HG03196 (cell line): ENCODE data around the gene SNCAIP.
"Not testable (repeated sequence)": the region's sequence is repeated elsewhere in the genome, so short reads cannot be mapped to it uniquely, and the experiment has no call there.

Source experiments
- ATAC-seq: cut with Tn5 transposase; IDR thresholded peaks from one replicate; pipeline ENCODE4 v1.9.1; 2021; ENCODE audit not compliant: unreplicated experiment

SNCAIP gene

DNA sequence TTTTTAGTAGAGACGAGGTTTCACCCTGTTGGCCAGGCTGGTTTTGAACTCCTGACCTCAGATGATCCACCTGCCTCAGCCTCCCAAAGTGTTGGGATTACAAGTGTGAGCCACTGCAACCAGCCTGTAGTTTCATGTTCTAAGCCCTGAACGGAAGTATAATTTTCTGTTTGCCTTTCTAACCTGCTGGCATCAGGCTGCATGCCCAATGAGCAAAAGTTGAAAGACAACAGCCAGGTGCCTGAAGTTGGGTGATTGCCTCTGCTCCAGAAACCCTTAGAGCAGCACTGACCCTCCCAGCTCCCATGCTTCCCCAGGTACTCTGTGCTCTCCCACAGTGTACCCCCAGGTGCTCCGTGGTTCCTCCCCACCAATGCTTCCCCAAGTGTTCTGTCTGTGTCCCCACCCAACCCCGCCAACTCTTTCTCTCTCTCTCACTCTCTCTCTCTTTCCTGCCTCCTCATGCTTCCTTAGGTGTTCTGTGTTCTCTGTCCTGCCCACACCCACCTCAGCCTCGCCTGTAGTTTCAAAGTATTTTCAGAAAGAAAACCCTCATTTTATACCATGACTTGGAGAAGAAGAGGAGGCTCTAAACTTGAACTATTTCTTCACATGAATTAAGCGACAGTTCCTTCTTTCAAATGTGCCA lies 145.3 kb downstream of the SNCAIP start:
- no peak for ATAC-seq

DNA sequence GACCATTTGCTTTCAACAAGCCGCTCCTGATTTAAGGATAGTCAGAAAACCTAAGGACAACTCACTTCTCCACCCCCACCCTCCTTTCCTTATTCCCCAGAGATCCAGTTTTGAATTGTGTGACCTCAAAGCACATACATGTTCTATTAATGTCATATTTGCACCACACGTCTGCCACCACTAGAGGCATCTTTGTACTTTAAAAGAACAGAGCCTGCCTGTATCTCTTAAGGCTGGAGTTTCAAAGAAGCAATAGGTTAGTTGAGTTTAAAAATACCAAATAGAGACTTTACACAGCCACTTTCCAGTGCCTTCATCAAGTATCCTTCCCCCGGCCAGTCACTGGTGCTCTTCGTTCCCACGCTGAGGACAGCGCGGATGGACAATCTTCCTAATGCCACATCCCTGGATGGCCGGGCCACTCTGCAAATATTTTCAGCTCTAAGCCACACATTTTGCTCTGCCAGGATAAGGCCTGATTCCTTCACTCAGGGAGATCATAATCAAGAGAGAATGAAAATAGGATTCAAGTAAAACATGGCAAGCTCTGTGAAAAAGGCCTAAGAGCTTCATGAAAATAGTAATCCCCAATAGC lies 146.3 kb downstream of the SNCAIP start:
- ATAC-seq = no peak

DNA sequence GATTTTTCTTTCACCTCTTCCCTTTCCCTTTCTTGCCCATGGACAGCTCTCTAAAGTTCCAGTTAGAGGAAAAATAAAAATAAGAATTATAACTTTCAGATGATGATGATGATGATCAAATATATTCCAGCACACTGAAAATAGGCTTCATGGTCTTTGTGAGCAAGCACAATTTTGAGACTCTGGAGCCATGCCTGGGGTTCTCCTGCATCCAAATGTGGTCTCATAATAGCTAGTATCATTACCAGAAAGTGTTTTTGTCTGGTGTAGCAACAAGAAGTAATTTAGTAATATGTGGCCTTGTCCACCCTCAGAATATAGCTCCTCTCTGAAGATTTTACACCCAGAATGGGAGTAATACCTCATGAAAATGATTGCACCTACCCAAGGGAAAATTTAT lies 150.4 kb downstream of the SNCAIP start:
- no peak for ATAC-seq

DNA sequence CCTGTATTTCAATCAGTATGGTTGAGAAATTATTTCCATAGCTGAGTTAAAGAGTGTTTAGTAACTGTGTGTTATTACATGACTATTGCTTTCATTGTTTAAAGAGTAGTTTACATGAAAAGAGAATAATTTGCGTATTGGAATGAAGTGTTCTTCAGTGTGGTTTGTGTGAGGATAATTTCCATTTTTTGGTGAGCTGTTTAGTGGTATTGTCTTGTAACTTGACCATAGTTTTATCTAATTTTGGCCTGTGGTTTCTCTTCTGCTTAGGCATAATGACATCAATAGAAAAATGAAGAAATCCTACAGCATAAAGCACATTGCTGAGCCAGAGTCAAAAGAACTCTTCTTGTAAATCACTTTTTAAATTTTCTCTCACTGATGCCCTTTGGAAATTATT lies 151.2 kb downstream of the SNCAIP start:
- no peak for ATAC-seq

- ATAC-seq = no peak
Measured at GRCh38 chr5:122464191-122464590, 152.2 kb downstream of the SNCAIP start.

DNA sequence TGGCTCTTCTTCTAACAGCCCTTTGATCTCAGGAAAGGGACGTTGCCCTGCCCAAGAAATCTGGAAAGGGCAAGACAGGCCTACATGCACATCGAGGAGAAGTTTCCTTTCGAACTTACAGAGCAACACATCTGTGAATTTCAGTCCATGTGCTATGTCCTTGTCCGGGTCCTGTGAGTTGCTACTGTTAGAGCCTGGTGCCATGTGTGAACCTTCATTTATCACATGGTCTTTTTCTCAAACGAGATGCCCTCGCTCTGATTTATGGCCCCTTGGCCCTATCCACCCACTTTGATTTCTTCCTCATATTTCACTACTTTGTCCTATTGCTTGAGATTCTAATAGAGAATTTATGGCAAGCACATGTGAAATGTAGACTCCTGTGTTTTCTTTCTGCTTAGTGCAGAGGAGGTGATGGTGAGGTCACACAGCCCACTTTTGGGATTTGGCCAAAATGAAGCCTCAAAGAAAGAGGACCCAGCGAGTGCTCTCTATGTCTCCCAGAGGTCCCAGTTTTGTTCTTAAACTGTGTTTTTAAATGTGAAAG lies 153.1 kb downstream of the SNCAIP start:
- no peak for ATAC-seq

DNA sequence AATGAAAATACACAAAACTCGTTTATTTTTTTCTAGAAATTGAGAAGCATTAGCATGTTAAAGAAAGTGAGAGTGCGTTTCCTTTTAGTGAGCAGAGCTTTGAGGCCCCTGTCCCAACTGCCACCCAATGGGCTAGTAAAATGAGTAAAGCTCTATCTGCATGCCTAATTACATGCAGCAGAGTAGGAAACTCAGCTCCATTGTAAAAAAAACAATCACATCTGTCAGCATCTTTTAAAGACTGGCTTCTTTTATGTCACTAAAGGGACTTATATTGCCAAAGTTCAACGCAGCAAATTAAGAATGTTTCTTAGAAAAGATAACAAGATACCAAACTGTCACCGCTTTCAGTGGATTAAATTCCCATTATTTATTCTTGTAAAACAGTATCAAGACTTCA lies 154.0 kb downstream of the SNCAIP start:
- no peak for ATAC-seq

DNA sequence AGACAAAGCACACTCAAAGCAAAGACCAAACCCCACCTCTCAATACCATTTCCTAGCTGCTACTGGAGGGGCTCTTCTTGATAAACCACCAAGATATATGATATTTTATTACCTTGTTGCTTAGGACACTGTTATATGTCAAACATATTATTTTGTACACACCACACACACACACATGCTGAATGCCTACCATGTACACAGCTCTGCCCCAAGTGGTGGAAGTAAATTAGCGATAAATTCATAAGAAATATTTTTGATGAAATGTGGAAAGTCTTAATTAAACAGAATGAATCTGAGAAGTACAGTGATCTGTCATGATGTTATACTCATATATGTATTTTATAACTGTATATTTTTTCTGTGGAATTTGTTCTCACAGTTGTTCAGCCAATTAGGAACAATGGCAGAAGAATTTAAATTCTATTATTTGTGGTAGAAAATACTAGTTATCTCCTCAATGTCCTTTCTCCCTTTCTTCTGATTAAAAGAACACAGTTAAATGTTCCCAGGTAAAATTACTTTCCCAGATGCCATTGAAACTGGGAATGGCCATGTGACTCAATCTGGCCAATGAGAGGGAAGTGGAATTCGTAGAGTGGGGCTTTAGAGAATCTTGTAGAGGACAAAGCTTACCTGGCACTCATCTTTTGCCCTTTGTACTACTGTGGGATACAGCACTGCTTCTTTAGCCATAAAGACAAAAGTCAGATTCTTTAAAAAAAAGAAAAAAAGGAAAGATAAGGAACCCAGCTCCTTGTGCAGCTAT lies 156.5 kb downstream of the SNCAIP start:
- no peak for ATAC-seq

DNA sequence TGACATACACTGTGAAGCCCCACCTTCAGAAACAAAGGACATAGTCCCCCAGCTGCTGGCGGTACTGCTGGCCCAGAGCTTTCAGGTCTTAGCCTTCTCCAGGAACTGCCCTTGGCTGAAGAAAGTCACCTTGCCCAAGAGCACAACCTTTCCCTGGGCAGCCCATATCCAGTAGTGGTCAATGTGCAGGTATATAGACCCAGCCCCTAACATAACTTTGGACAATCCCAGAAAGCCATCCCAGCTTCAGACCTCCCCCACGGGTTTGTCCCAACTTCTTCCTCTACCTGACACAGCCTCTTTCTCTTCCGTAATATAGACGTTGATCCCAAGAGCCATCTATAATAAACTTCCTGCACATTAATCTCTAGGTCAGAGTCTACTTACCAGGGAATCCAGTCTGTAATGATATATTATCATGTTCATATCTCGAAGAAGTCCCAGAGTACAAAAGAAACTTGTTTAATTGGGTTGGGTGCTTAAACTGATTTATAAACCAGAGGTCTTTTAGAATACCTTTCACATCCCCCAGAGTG lies 157.4 kb downstream of the SNCAIP start:
- no peak for ATAC-seq

DNA sequence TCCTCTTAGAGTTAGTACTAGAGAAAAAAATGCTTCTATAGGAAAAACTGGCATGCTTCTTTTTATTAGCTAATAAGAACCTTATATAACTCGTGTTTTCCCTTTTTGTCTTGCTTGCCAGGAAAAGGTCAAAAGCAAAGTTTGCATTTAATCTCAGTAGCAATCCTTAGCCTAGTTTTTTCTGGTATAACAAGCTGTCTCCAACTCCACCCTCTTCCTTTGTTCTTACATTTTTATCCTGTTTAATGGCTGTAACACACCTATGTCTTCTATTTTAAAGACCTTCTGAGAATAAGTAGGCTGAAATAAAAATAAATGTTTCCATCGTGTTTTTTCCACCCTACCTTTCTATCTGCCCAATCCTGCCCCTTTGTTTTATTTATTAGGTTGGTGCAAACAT lies 158.3 kb downstream of the SNCAIP start:
- no peak for ATAC-seq

- ATAC-seq = no peak
Measured at GRCh38 chr5:122471031-122471751, 159.2 kb downstream of the SNCAIP start.

GRCh38 chr5:122471752-122472061 lies 159.7 kb downstream of the SNCAIP start:
- no peak for ATAC-seq

- ATAC-seq = no peak
Measured at GRCh38 chr5:122473138-122473843, 161.3 kb downstream of the SNCAIP start.

DNA sequence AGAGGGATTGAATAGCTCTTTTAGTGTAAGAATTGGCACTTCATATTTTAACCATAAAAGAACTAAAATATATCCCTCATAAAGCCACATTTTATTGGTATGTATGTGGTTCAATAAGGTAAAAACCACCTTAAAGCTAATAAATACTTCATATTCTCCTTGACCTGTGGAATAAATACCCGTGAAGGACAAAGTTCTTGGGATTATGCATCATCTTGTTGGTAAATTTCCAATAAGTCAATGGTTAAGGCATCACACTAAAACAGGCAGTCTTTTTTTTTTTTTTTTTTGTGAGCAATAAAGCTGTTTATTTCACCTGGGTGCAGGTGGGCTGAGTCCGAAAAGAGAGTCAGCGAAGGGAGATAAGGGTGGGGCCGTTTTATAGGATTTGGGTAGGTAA lies 161.9 kb downstream of the SNCAIP start:
- ATAC-seq = no peak

- ATAC-seq = no peak
Measured at GRCh38 chr5:122478741-122479442, 166.9 kb downstream of the SNCAIP start.

- ATAC-seq = no peak
Measured at GRCh38 chr5:122480146-122480545, 168.1 kb downstream of the SNCAIP start.

- no peak for ATAC-seq
Measured at GRCh38 chr5:122484103-122484502, 172.1 kb downstream of the SNCAIP start.

GRCh38 chr5:122485226-122485625 lies 173.2 kb downstream of the SNCAIP start:
- no peak for ATAC-seq

DNA sequence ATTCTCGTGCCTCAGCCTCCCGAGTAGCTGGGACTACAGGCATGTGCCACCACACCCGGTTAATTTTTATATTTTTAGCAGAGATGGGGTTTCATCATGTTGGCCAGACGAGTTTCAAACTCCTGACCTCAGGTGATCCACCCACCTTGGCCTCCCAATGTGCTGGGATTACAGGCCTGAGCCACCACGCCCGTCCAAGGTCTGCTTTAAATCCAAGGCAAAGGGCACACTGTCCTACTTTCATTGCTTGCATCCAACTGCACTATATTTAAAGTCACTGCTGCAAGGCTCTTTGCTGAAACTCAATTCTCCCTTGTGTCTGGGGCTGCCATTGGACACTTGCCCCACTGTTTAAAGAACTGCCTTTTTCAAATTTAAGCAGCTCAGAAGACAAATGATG lies 174.6 kb downstream of the SNCAIP start:
- ATAC-seq = not testable (repeated sequence)

- no peak for ATAC-seq
Measured at GRCh38 chr5:122490718-122491117, 178.7 kb downstream of the SNCAIP start.
